Choroid plexus epithelial cell (primary cell): Measurements from ENCODE around the gene AKAP13.
A peak's percentile ranks its signal among the peaks of the same experiment; 100 is the strongest.
"Not testable (repeated sequence)": the region's sequence is repeated elsewhere in the genome, so short reads cannot be mapped to it uniquely, and the experiment has no call there.

Source experiments
- DNase-seq: peaks from one replicate; pipeline ENCODE4 v3.0.0-alpha.2; 2010; ENCODE audit warnings: low read depth
- H3K4me3 ChIP-seq: 2 replicates; pipeline ENCODE4 v1.5.1; 2011; ENCODE audit warnings: low read depth, mild to moderate bottlenecking, control low read depth, low read length, moderate library complexity
- CTCF ChIP-seq: conservative IDR thresholded peaks from 2 replicates; pipeline ENCODE4 v1.5.1; 2011; ENCODE audit warnings: low read depth, mild to moderate bottlenecking, control low read depth, inconsistent platforms, low read length, moderate library complexity

AKAP13 gene

GRCh38 chr15:85657132-85657531 is 276.7 kb downstream of the AKAP13 start:
- no peak overlapping the region for H3K4me3 ChIP-seq
- no peak for TF ChIP-seq CTCF
- no peak for DNase-seq

GRCh38 chr15:85658816-85659215 is 278.4 kb downstream of the AKAP13 start:
- no peak for TF ChIP-seq CTCF
- no peak for DNase-seq
- no peak overlapping the region for H3K4me3 ChIP-seq

- TF ChIP-seq CTCF = no peak
- DNase-seq = no peak
- no peak overlapping the region for H3K4me3 ChIP-seq
Measured at GRCh38 chr15:85661859-85662258, 281.5 kb downstream of the AKAP13 start.

GRCh38 chr15:85665677-85666076 is 285.3 kb downstream of the AKAP13 start:
- not testable (repeated sequence) for H3K4me3 ChIP-seq, DNase-seq

GRCh38 chr15:85667491-85668424 is 287.4 kb downstream of the AKAP13 start:
- no peak for TF ChIP-seq CTCF
- peak; percentile 99 for DNase-seq
- no peak overlapping the region for H3K4me3 ChIP-seq

GRCh38 chr15:85671156-85671555 is 290.8 kb downstream of the AKAP13 start:
- TF ChIP-seq CTCF = no peak
- no peak overlapping the region for H3K4me3 ChIP-seq
- peak; percentile 41 for DNase-seq

GRCh38 chr15:85672332-85673084 is 292.1 kb downstream of the AKAP13 start:
- no peak overlapping the region for H3K4me3 ChIP-seq
- TF ChIP-seq CTCF = no peak
- no peak for DNase-seq
